Hepatic stellate cell (primary cell): ENCODE measurements around the gene GRIK1.
A peak's percentile ranks its signal among the peaks of the same experiment; 100 is the strongest.

Source experiments
- DNase-seq: peaks from one replicate; pipeline ENCODE4 v3.0.0; 2011; ENCODE audit warnings: low spot score

GRIK1 gene

DNA sequence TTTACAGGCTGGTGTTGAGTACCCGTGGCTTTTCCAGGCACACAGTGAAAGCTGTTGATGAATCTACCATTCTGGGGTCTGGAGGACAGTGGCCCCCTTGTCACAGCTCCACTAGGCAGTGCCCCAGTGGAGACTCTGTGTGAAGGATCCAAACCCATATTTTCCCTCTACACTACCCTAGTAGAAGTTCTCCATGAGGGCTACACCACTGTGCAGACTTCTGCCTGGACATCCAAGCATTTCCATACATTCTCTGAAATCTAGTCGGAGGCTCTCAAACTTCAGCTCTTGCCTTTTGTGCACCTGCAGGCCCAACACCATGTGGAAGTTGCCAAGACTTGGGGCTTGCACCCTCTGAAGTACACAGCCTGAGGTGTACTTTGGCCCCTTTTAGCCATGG lies 413.3 kb downstream of the GRIK1 start:
- DNase-seq, result no peak

DNA sequence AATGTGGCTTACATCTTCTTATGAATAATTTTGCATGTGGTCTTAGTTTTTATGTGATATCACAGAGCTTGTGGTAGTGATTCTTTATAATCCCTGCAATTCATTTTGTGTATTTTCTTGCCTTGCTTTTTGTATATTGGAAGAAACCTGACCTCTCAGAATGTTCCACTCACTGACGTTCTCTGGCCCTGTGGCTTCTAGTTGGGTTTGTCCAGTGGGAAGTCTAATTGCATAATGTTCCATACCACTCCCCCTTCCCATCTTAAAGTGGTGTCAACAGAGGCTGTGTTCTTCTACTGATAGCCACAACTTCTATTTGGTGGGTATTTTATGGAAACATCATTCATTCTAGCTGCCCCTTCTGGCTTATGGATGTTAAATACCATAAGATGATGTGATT lies 415.7 kb downstream of the GRIK1 start:
- DNase-seq, result no peak

DNA sequence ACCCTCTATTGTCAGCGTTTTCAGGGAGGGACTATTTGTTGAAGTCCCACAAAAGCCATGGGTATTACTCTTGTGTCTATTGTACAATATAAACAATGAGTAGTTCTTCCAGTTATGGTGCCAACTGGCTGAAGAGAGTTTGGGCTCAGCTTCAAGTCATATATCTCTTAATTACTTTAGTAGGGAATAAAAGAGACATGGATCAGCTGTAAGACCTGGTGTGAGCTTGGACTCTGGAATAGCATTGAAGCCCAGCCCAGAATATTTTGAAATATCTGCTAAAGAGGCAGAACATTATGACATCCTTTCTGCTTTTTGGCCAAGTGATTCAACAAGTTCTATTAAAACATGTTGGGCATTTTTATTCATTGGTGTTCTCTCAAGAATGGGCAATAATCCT lies 416.1 kb downstream of the GRIK1 start:
- DNase-seq, result no peak

DNA sequence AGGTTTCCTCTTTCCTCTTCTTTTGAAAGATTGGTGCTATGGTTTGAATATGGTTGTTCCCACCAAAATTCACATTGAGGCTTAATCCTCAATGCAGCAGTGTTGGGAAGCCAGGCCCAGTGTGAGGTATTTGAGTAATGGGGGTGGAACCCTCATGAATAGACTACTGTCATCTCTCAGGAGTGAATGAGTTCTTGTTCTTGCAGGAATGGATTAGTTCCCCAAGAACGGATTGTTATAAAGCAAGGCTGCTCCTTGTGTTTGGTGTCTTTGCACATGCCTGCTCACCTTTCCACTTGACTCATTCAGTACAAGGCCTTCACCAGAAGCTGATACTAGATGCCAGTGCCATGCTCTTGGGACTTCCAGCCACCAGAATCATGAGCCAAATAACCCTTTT lies 417.9 kb downstream of the GRIK1 start:
- no peak for DNase-seq

DNA sequence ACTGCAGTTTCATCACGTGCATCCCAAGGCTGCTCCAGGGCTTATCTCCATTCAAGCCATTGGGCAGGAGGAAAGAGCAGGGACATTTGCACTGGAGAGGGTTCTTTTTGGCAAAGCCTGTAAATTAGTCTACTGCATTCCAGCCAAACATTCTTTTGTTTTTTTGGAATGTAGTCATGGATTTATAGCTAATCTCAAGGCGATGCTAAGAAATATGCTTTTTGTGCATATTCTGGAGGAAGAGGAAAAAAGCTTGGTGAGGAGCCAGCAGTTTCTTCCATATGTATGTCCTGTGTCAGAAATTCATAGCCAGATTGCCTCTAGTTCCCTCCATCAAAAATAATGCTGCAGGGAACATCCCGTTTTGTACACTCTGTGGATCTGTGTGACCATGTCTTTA lies 419.6 kb downstream of the GRIK1 start:
- DNase-seq, result no peak

DNA sequence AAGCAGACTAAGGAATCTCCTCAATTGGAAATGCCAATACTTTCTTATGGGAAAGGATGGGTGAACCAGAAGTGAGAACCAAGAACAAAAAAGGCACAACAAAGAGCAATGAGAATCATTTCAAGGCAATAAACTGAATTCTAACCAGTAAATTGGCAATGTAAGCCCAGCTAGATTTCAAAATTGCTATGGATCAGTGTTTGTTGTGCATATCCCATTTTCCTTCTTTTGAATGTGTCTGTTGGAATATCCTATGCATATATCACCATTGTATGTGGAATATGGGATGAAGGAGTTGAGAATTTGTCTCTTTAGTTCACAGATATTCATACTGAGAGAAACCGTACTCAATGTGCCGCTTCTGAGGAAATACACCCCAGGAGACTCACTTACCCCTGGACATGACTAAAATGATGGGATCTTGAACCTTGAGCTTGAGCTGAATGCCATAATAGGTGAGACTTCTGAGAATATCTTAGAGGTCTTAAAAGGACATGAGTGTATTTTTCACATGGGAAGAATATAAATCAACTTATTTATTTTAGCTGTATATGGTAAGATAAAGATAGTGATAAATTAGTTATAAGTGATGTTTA lies 425.0 kb downstream of the GRIK1 start:
- DNase-seq, result no peak

DNA sequence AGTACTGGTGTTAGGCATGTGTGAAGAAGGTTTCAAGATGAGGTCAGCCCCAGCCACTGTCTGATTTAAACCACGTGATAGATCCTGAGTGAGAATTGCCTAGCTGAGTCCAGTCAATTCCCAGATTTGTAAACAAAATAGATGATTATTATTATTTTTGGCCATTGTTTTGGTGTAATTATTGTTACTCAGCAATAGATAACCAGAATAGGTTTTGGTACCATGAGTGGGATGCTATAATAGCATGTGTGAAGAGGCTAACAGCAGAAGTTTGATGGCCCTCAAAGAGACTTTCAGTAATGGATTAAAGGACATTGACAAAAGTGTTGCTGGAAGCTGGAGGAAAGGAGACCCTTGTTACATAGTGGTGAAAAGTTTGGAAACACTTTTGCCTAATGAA lies 426.3 kb downstream of the GRIK1 start:
- no peak for DNase-seq

DNA sequence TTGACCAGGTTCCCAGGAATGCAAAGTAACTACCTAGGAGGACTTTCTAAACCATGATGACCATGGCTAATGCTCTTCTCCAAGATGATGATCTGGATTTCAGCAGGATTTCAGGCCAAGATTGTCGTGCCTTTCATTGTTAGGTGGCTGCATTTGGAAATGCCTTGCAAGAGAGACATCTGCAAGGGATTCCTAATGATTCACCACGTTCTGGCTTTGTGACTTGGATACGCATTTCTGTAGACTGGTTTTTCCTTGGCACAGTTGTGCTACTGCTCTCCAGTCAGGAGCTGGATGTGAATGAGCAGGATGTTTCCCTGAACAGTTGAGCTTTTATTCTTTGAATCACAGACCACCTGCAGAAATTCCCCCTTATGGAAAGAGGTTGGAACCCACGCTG lies 428.7 kb downstream of the GRIK1 start:
- DNase-seq, result no peak

DNA sequence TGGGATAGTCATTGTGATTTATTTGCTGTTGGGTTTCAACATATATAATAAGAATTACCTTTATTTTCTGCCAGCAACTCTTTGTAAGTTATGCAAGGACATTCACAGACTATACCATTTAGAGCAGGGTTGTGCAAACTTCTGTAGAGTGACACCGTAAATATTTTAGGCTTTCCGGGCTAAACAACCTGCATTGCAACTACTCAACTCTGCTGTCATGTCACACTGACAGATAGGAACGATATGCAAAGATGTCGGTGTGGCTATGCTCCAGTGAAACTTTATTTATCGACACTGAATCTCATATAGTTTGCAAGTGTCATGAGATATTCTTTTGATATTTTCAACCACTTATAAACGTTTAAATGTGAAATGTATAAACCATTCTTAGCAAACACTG lies 430.7 kb downstream of the GRIK1 start:
- DNase-seq, result no peak

DNA sequence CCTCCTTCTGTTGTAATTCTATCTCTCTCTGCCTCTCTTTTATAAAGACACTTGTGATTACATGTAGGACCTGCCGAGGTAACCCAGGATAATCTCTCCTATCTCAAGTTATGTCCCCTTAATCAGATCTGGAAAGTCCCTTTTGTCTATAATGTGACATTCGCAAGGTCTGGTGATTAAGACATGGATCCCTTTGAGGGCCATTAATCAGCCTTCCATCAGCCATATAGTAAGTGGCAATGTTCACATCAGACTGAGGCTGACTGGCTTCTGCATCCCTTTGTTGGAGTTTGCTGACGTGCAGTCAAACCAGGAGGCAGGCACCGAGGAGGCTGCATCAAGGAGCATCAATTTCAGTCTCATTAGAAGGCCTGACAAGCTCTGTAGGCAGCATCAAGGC lies 431.5 kb downstream of the GRIK1 start:
- DNase-seq, result no peak

DNA sequence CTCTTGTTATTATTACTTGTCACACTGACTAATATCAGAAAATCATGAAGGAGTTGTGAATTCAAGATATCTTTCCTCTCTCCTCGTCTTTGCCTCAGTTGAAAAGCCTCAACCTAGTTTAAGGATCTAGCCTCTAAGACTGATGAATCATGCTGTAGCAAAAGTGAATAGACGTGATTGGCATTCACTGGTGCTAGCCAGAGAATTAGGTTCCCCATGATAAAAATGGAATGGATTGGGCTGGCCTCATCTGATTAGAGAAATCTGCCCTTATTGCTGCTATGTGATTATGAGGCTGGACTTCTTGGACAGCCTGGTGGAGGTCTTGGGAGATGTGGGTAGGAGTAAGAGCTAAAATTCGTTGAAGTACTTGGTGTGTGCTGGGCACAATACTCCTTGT lies 432.8 kb downstream of the GRIK1 start:
- no peak for DNase-seq

DNA sequence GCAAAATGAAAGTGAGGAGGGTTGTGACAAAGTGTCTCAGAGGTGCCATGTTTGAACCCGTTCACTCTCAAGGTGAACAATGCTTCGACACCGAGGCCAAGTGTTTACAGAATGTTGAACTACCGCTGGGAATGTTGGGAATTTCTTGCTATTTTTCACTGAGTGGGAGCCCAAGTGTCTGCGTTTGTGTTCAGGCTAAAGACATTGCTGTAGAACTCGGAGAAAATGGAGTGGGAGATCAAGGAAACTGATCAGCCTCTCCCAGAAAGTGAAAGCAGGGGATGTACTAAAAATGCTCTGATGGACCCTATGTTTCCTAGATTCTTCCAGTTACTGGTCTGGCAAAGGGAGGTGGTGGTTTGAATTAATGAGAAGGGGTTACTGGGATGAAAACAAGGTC lies 433.6 kb downstream of the GRIK1 start:
- DNase-seq, result no peak

DNA sequence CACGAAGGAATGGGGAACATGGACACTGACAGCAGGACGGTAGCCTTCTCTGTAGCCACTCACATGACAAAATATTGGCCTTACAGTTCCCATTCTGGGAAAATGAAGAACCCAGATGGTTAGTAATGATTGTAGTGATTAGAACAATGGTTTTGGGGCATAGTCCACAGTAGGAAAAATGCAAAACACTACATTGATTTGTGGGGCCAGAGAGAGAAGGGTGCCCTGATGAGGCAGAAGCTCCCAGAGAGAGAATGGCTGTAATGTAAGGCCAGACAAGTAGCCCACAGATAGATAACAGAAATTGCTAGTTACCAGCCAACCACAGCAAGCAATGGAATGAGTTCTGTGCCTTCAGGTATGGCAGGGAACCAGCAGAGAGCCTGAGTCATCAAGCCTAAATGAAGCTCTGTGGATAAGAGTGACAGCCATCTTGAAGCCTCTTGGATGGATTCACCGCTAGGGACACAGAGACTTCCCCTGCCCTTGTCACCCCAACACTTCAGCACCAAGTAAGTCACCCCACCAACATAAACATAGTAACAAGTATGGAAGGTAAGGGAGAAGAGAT lies 435.0 kb downstream of the GRIK1 start:
- peak; percentile 11 for DNase-seq

DNA sequence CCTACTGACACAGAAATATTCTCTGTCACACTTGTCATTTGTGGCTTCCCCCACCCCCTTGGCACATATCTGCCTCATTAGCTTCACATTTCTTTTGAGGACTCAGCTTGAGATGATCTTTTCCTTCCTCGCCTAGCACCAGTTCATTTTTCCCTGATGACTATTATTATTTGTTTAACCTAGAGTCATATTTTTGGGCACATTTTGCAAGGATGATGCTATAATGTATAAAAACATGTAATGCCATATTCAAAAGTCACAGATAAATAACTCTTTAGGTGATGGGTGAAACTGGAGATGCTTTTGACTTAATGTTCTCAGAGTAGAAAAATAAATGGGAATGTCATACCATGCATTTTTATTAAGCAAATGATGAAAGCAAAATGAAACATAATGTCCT lies 438.3 kb downstream of the GRIK1 start:
- peak; percentile 57 for DNase-seq

DNA sequence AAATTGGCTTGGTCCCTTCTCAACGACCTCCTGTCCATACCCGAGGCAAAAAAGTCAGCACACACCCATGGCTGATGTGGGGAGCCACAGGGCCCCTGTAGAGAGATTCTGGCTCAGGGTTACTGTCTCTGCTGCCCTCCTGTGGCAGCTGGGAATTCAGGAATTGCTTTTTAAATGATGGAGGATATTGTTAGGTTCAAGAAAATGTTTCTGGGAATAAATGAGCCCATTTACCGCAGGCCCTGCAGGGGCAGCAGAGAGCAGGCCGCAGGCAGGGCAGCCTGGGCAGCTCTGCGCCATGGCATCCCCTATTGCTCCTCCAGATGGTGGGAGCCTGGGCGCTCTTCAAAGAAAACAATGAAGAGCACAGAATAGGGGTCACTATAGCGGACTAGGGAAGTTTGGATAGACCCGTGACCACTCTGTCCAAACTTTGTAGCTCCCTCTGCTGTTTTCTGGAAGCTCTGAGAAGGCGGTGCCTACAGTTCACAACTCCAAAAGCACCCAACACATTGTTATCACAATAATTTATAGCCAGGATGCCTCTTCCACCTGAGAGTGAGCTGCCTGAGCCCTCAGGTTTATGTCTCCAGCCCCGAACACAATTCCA lies 440.0 kb downstream of the GRIK1 start:
- peak; percentile 30 for DNase-seq

DNA sequence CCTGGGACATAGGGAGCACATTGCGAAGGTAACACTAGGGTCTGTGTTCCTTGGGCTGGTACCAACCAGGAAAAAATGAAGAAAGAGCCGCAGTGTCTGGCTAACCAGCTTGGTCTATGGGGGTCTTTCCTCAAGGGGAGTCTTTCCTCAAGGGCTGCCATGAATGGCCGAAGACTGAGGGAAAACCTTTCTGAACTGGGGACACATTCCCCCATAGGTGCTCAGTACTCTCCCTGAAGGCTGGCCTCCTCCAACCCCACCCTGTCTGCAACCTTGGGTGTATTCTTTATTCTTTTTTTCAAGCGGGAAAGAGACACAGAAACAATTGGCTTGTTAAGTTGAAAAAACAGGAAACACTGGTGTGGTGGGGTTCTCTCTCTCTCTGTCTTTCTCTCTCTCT lies 440.6 kb downstream of the GRIK1 start:
- no peak for DNase-seq

DNA sequence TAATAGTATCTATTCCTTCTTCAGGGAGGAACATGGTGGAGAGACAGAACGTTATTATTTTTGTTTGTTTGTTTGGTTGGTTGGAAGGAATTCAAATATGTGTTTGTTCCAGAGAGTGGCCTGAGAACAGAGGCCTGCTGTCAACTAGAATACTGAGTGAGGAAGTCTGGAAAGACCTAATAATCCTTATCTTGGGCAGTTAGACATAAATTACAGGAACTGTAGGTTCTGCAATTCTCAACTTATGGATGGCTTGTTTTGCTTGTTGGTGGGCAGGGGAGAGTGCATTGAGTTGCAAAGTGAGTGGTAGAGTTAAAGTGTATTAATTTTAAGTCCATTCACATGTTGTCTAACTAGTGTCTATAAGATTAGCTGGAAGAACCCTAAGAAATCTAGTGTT lies 443.5 kb downstream of the GRIK1 start:
- no peak for DNase-seq

DNA sequence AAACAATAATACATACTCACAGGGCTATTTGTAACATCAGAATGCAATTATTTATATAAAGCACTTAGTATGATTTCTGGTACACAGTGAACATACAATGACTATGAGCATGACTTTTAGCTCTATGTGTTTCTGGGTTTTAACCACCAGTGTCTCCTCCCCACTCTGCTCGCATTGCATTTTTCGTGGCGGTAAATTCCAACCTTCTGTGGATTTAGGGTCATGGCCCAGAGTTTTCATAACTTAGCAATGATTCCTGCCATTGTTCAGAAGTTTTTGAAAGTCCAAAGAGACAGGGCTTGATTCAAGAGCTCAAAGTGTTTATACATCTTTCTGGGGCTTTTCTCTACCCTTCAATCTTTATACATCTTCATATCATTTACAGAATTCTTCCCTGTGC lies 449.8 kb downstream of the GRIK1 start:
- no peak for DNase-seq

DNA sequence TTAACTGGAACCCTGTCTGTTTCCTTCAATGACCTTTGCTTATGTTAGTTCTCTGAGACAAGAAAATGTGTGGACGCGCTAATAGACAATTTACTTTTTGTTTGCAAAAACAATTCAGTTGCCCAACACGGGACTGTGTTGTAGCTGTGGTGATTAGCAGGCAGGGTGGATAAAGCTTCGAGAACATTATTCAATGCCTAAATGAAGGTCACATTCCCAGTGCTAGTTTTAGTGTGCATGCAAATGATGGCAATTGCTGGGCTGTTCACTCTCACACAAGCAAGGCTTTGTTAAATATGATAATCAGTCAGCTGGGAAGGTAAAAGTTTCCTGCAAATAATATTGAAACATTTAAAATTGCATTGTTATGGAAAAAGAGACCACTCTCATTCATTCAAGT lies 452.6 kb downstream of the GRIK1 start:
- DNase-seq, result no peak
